PFSK-1 (cell line): Measurements from ENCODE around the gene LHFPL3.

Experiments
- FOXP2 ChIP-seq: optimal IDR thresholded peaks from 2 replicates; pipeline ENCODE3; 2011; ENCODE audit warnings: borderline replicate concordance, control low read depth, inconsistent platforms; ENCODE audit not compliant: insufficient read depth; ENCODE audit errors: extremely low read length, extremely low read depth
- POLR2AphosphoS5 ChIP-seq: IDR thresholded peaks from 2 replicates; pipeline ENCODE4 v1.6.1; 2012; ENCODE audit warnings: low read depth, mild to moderate bottlenecking, control low read depth, low read length, moderate library complexity
- SIN3A ChIP-seq: IDR thresholded peaks from 2 replicates; pipeline ENCODE4 v1.6.1; 2012; ENCODE audit warnings: mild to moderate bottlenecking, low read length, moderate library complexity, borderline replicate concordance; ENCODE audit not compliant: insufficient read depth
- TAF1 ChIP-seq: IDR thresholded peaks from 2 replicates; pipeline ENCODE4 v1.6.1; 2012; ENCODE audit warnings: low read length, control low read depth, borderline replicate concordance; ENCODE audit not compliant: insufficient read depth
- TF ChIP-seq, protein P1 (sequence below), 2 experiments: IDR thresholded peaks; 2 replicates each; pipeline versions ENCODE4 v1.6.1 to v1.8.0; 2011 to 2012; ENCODE audit warnings: low read depth in 2 of 2, low read length in 2 of 2, control low read depth in 1 of 2, inconsistent platforms in 1 of 2, mild to moderate bottlenecking in 1 of 2, moderate library complexity in 1 of 2; ENCODE audit not compliant: insufficient read depth in 1 of 2

LHFPL3 gene

DNA sequence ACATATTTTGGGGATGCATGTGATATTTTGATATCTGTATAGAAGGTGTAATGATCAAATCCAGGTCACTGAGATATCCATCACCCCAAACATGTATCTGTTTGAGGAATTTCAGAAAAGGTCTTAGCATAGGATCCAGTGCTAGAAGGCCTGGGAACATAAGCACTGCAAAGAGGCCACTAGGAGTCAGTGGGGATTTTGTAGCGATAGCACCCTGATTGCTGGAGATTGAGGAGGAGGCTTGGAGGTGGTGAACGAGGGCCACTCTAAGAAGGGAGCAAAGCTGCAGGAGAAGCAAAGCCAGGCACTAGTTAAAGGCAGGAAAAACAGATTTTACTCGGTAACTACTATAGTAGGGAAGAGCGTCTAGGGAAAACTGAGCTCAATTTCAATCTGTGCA, 324.0 kb downstream of the LHFPL3 start:
- TF ChIP-seq SIN3A (no peak), POLR2AphosphoS5 (no peak), TAF1 (no peak), FOXP2 (no peak)
- TF ChIP-seq, protein P1, sequence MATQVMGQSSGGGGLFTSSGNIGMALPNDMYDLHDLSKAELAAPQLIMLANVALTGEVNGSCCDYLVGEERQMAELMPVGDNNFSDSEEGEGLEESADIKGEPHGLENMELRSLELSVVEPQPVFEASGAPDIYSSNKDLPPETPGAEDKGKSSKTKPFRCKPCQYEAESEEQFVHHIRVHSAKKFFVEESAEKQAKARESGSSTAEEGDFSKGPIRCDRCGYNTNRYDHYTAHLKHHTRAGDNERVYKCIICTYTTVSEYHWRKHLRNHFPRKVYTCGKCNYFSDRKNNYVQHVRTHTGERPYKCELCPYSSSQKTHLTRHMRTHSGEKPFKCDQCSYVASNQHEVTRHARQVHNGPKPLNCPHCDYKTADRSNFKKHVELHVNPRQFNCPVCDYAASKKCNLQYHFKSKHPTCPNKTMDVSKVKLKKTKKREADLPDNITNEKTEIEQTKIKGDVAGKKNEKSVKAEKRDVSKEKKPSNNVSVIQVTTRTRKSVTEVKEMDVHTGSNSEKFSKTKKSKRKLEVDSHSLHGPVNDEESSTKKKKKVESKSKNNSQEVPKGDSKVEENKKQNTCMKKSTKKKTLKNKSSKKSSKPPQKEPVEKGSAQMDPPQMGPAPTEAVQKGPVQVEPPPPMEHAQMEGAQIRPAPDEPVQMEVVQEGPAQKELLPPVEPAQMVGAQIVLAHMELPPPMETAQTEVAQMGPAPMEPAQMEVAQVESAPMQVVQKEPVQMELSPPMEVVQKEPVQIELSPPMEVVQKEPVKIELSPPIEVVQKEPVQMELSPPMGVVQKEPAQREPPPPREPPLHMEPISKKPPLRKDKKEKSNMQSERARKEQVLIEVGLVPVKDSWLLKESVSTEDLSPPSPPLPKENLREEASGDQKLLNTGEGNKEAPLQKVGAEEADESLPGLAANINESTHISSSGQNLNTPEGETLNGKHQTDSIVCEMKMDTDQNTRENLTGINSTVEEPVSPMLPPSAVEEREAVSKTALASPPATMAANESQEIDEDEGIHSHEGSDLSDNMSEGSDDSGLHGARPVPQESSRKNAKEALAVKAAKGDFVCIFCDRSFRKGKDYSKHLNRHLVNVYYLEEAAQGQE (IDR thresholded peaks at IDR 0.05; ENCODE audit: insufficient read depth in 1 of 2, low read depth in 2 of 2, low read length in 2 of 2): no peak

DNA sequence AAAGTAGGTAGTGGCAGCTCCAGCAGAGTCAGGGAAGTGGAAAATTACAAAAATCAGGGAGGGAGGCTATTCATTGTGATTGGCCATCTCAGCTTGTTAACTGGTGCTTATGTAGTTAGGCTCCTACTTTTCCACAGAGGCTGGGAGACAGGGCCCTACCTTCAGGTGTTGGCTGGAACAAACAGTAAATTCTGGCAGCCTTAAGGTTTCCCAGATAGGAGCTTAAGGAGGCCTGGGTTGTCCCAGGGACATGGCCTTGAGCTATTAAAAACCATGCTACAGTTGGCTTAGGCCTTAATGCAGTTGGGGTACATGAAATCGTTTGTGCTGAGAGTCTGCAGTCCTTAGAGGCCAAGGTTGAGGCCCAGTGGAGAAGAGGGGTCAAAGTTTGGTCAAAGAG, 324.5 kb downstream of the LHFPL3 start:
- TF ChIP-seq SIN3A: no peak
- no peak for TF ChIP-seq FOXP2
- TF ChIP-seq POLR2AphosphoS5: no peak
- TF ChIP-seq, protein P1 (IDR thresholded peaks at IDR 0.05; ENCODE audit: insufficient read depth in 1 of 2, low read depth in 2 of 2, low read length in 2 of 2): no peak
- no peak for TF ChIP-seq TAF1

DNA sequence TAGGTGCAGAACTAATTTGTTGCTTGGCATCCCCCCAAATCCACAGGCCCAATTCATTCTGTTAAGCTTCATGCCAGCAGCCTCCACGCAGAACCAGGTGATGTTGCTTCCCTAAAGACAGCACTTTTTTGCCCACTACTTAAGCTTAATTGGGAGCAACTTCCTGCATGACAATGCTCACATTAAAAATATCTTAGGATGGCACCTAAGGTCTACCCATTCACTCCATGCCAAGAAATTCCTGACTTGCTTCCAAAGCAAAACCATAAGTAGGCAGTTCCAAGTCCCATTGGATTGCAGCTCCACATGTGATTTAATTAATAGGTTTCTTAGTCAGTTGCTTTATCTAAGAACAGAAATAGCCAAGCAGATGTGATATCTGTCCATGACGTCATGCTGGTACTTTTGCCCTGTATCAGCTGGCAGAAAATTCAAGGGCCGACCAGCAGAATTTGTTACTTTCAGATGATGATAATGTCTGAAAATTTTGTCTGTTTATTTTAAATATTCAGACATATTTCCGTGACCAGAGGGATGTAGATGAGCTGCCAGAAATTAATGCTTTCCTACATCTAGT, 325.5 kb downstream of the LHFPL3 start:
- TF ChIP-seq, protein P1 (IDR thresholded peaks at IDR 0.05; ENCODE audit: insufficient read depth in 1 of 2, low read depth in 2 of 2, low read length in 2 of 2): no peak
- TF ChIP-seq SIN3A: no peak
- no peak for TF ChIP-seq TAF1
- TF ChIP-seq POLR2AphosphoS5: no peak
- TF ChIP-seq FOXP2: no peak

DNA sequence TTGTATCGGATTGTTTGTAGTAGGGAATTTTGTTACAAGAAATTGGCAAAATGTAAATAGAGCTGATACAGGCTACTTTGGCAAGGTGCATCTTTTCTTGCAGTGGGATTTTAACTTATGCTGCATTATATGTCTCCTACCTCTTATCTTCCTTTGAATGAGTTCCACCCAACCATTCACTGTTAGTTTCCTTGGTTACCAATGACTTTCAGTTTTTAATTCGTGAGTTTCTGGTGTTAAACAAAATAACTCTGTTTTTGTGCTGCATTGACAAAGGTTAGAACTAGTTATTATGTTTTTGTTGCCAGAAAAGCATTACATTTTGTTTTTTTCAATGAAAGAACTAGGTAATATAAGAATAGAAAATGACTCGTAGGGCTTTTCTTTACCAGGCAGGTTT, 327.2 kb downstream of the LHFPL3 start:
- no peak for TF ChIP-seq SIN3A
- TF ChIP-seq POLR2AphosphoS5: no peak
- TF ChIP-seq, protein P1 (IDR thresholded peaks at IDR 0.05; ENCODE audit: insufficient read depth in 1 of 2, low read depth in 2 of 2, low read length in 2 of 2): no peak
- no peak for TF ChIP-seq FOXP2
- TF ChIP-seq TAF1: no peak

DNA sequence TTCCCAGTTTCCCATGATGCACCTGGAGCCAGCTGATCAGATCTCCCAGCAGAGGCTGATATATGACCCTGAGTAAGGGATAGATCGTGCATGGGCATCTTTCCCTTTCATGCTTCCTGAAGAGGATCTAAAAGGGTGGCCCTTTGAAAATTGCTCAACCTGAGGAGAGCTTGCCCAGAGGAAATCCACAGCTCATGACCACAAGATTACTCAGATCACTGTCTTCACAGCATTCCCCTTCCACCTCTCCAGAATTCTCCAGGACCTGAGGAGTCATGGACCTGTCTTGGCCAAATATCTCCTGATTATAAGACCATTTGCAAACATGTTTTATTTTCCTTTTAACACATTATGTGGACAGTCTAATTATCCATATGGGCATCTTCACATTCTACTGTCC, 328.1 kb downstream of the LHFPL3 start:
- TF ChIP-seq, protein P1 (IDR thresholded peaks at IDR 0.05; ENCODE audit: insufficient read depth in 1 of 2, low read depth in 2 of 2, low read length in 2 of 2): no peak
- TF ChIP-seq SIN3A (no peak), POLR2AphosphoS5 (no peak), TAF1 (no peak), FOXP2 (no peak)
